Erythroblast (primary cell): ENCODE data around the gene FECH.

Source experiments
- GATA1 ChIP-seq: IDR thresholded peaks from 2 replicates; pipeline ENCODE4 v1.6.1; 2011; ENCODE audit warnings: low read depth, mild to moderate bottlenecking, control low read depth, low read length, moderate library complexity
- POLR2A ChIP-seq: IDR thresholded peaks from 2 replicates; pipeline ENCODE4 v1.6.1; 2011; ENCODE audit warnings: mild to moderate bottlenecking, low read length

DNA sequence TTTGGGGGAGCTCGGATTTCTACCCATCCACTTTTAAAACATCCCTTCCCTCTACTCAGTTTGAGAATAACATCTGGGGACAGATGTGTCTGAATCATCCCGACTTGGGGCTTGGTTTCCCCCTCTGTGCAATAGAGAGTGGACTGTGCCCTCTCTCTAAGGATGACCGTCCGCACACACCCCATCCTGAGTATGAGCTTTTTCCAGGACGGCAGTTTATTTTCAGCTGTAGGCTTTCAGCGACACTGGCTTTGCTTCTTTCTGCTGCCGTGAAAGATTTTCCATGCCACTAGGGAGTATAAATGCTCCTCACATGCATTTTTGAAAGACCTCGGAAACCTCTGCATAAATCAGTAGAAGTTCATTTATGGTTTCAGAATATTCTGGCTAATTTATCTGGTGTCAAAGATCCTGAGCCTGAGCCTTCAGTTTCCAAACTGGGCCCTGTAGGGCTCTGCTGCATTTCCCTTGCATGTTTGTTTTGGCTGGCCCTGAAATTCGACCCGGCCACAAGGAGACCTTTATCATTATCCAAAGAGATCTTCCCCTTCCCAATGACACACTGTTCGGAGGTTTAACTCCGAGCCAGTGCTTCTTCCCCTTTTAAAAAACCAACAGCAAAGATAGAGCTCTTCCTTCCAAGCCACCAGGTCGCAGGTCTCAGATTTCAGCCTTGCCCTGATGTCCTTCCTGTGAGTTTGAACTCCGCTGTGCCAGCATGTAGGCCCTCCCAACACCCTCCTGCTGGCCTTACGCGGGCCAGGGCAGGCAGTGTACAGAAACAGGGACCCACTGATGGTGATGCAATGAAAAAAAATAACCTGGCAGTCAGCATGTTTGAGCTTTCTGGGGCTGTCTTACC is 53.3 kb downstream of the FECH start:
- no peak for TF ChIP-seq POLR2A
- TF ChIP-seq GATA1 = no peak
